ENCODE results near the gene ZNF530. TPM values are rescaled to one million over a fixed set of nuclear protein-coding genes. Genes with fewer than 3 reads are reported as not detected.
A peak's percentile ranks its signal among the peaks of the same experiment; 100 is the strongest.

The ZNF530 gene
- total RNA-seq (ENCODE audit: low replicate concordance), result 10.5 and 20.4 TPM in 2 replicates

GRCh38 chr19:57599761-57600383, at the start of gene ZNF530:
TSS of gene ZNF530 (plus strand) at chr19:57599885. CDS start at chr19:57604346, 4,461 bp downstream.
- Histone ChIP-seq H3K4me3 (peak within 1 kb of the TSS; percentile 88), H3K4me1 (peaks cover 8% of the 10 kb centered on the region), H2AFZ (replicated peaks) (peak within 1 kb of the TSS; percentile 100), H3K9ac (peak within 1 kb of the TSS; percentile 59), H3K9me3 (ENCODE audit: low read depth) (no peaks in the 10 kb centered on the region), H3K27me3 (no peaks in the 10 kb centered on the region), H3K79me2 (ENCODE audit: low read depth) (peaks cover 16% of the 10 kb centered on the region), H3K4me2 (peak within 1 kb of the TSS; percentile 87), H4K20me1 (ENCODE audit: low read depth) (no peaks in the 10 kb centered on the region), H3F3A (ENCODE audit: low read depth) (no peaks in the 10 kb centered on the region), H3K27ac (no peak within 1 kb of the TSS), H3K36me3 (no peaks in the 10 kb centered on the region)
- peak; percentile 95 for DNase-seq (ENCODE audit: low spot score)
- Mint-ChIP-seq H3K4me1 (peaks cover 7% of the 10 kb centered on the region), H3K27me3 (ENCODE audit: insufficient read depth, low read depth) (peaks cover 2% of the 10 kb centered on the region), H3K27ac (no peak within 1 kb of the TSS), H3K36me3 (peaks cover 27% of the 10 kb centered on the region), H3K9me3 (peaks cover 57% of the 10 kb centered on the region), H3K4me3 (peak within 1 kb of the TSS; percentile 89)
- TF ChIP-seq CTCF (IDR thresholded peaks at IDR 0.05) (no peak), EZH2phosphoT487 (IDR thresholded peaks at IDR 0.05) (no peak), EZH2 (IDR thresholded peaks at IDR 0.05) (no peak)

- Histone ChIP-seq H3K9ac (no peak overlapping the region), H3K4me3 (no peak overlapping the region), H3F3A (ENCODE audit: low read depth) (no peaks in the 10 kb centered on the region), H3K36me3 (peaks cover 14% of the 10 kb centered on the region), H3K4me1 (no peaks in the 10 kb centered on the region), H4K20me1 (ENCODE audit: low read depth) (no peaks in the 10 kb centered on the region), H2AFZ (replicated peaks) (no peak overlapping the region), H3K4me2 (no peak overlapping the region), H3K79me2 (ENCODE audit: low read depth) (no peaks in the 10 kb centered on the region), H3K9me3 (ENCODE audit: low read depth) (peaks cover 8% of the 10 kb centered on the region), H3K27ac (no peak overlapping the region), H3K27me3 (no peaks in the 10 kb centered on the region)
- no peaks in the 10 kb centered on the region for H3K4me1 Mint-ChIP-seq
- DNase-seq (ENCODE audit: low spot score), result no peak
- H3K36me3 Mint-ChIP-seq, result peaks cover 97% of the 10 kb centered on the region
- TF ChIP-seq EZH2 (IDR thresholded peaks at IDR 0.05) (no peak), EZH2phosphoT487 (IDR thresholded peaks at IDR 0.05) (no peak), CTCF (IDR thresholded peaks at IDR 0.05) (no peak)
- no peak overlapping the region for H3K4me3 Mint-ChIP-seq
- peaks cover 84% of the 10 kb centered on the region for H3K9me3 Mint-ChIP-seq
- no peaks in the 10 kb centered on the region for H3K27me3 Mint-ChIP-seq (ENCODE audit: insufficient read depth, low read depth)
- no peak overlapping the region for H3K27ac Mint-ChIP-seq
Observed at GRCh38 chr19:57552432-57552831, 47.3 kb upstream of the ZNF530 start.

- no peak overlapping the region for H3K4me2 ChIP-seq
- H3K27me3 Mint-ChIP-seq (ENCODE audit: insufficient read depth, low read depth), result peaks cover 13% of the 10 kb centered on the region
- no peak overlapping the region for H2AFZ ChIP-seq (replicated peaks)
- H4K20me1 ChIP-seq (ENCODE audit: low read depth), result peaks cover 8% of the 10 kb centered on the region
- H3K4me3 ChIP-seq, result no peak overlapping the region
- H3K4me1 Mint-ChIP-seq, result peaks cover 11% of the 10 kb centered on the region
- H3K9ac ChIP-seq, result no peak overlapping the region
- H3K27ac Mint-ChIP-seq, result no peak overlapping the region
- DNase-seq (ENCODE audit: low spot score), result no peak
- H3K27me3 ChIP-seq, result no peaks in the 10 kb centered on the region
- peak overlapping the region; percentile 99 for H3K4me3 Mint-ChIP-seq
- H3K36me3 ChIP-seq, result no peaks in the 10 kb centered on the region
- peaks cover 6% of the 10 kb centered on the region for H3K4me1 ChIP-seq
- H3K9me3 ChIP-seq (ENCODE audit: low read depth), result peaks cover 9% of the 10 kb centered on the region
- TF ChIP-seq EZH2phosphoT487 (IDR thresholded peaks at IDR 0.05), result no peak
- no peak for TF ChIP-seq EZH2 (IDR thresholded peaks at IDR 0.05)
- no peak for TF ChIP-seq CTCF (IDR thresholded peaks at IDR 0.05)
- H3K9me3 Mint-ChIP-seq, result peaks cover 72% of the 10 kb centered on the region
- H3K79me2 ChIP-seq (ENCODE audit: low read depth), result peaks cover 20% of the 10 kb centered on the region
- H3K27ac ChIP-seq, result no peak overlapping the region
- H3F3A ChIP-seq (ENCODE audit: low read depth), result no peaks in the 10 kb centered on the region
- peaks cover 60% of the 10 kb centered on the region for H3K36me3 Mint-ChIP-seq
Observed at GRCh38 chr19:57557659-57558058, 42.0 kb upstream of the ZNF530 start.

Data from neural progenitor cell (in vitro differentiated cells).